H1 (cell line): ENCODE results near the gene RSAD2. TPM values are rescaled to one million over a fixed set of nuclear protein-coding genes. Genes with fewer than 3 reads are reported as not detected.

Experiments
- CREB1 ChIP-seq: IDR thresholded peaks from 2 replicates; pipeline ENCODE4 v1.6.1; 2012; ENCODE audit warnings: inconsistent platforms
- EGR1 ChIP-seq: IDR thresholded peaks from 2 replicates; pipeline ENCODE4 v1.6.1; 2011; ENCODE audit warnings: low read depth, low read length, borderline replicate concordance
- KDM1A ChIP-seq: fragments of 200-600, 300-600 bp; sonication (generic); IDR thresholded peaks from 2 replicates; pipeline ENCODE4 v1.7.1; 2016; ENCODE audit warnings: mild to moderate bottlenecking, low read length, borderline replicate concordance
- RNF2 ChIP-seq: fragments of 200-900, 300-1000 bp; sonication (generic); IDR thresholded peaks from 2 replicates; pipeline ENCODE4 v1.7.1; 2016; ENCODE audit warnings: borderline replicate concordance, low read depth, mild to moderate bottlenecking, antibody characterized with exemption, low read length; ENCODE audit not compliant: poor library complexity, severe bottlenecking; ENCODE audit errors: missing control alignments
- polyA plus RNA-seq, 7 experiments: library from polyadenylated mRNA; depleted of rRNA in 3 of 7; stranded (reverse) in 5 of 7; unstranded in 2 of 7; fragments of >200 nt in 5 of 7; fragments of 200-250 nt in 2 of 7; gene quantifications; 1 replicate in 5 of 7; 2 replicates in 1 of 7; 4 replicates in 1 of 7; pipeline versions ENCODE4 v1.2.1 to v1.2.3, GENCODE V29; 2011 to 2013; ENCODE audit warnings: missing spikeins in 2 of 7, mixed read lengths in 2 of 7
- total RNA-seq: library from RNA; stranded (reverse); fragmentation: NEBNext Ultra II Directional; extraction: Animal tissue kit (Norgen Biotek cat#: 25700); gene quantifications from 2 replicates; pipeline ENCODE4 v1.2.1, GENCODE V29; 2021

Gene RSAD2
- total and polyA plus RNA-seq, 2 of the 8 experiments (the other 6 are each of a cell fraction or from before 2014, with no cell fraction given): not detected

DNA sequence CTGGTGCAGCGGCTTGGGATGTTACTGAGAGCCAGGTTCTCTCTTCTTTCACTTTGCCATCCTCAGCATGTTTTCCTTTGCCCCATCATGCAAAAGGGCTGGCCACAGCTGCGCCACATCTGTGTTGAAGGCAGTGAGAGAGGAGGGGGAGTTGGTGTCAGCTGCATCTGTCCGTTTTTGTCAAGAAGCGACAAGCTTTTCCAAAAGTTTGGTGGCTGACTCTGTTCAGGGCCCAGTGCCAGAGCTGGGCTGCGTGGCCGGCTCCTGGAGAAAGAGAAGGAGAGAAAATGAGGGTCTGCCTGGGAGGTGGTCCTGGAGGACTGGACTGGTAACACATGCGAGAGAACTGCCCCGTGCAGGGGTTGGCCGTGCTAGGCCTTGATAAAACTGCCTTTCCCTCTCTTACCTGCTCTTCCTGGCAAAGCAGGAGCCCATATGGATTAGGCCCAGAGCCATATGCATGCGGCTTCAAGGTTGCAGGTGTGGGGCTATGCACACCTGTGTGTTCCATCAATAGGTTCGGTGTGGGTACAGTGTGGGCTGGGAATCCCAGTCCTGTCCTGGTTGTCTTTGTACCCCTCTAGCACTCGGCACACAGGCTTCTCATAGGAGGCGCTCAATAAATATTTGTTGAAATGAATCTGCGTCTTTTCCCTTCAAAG lies 48.6 kb downstream of the RSAD2 start (continued):
- TF ChIP-seq CREB1: no peak
- no peak for TF ChIP-seq RNF2
- no peak for TF ChIP-seq EGR1
- TF ChIP-seq KDM1A: no peak
- TF ChIP-seq, all 59 proteins: peak for 0
